Peyer's patch (tissue), 4 donors: Measurements from ENCODE around the gene IFNAR1.

ENCODE experiments used
- POLR2A ChIP-seq, 2 donors: fragments of 450-650 bp; IDR thresholded peaks; one replicate each; pipeline ENCODE4 v1.5.1; 2017; ENCODE audit warnings: antibody characterized with exemption in 2 of 2, mild to moderate bottlenecking in 2 of 2, moderate library complexity in 2 of 2
- TF ChIP-seq, protein P1 (sequence below), 6 experiments: fragments of 450-650 bp in 4 of 6; fragments of 200-600 bp in 2 of 6; sonication (generic) in 1 of 6; IDR thresholded peaks; one replicate each; pipeline ENCODE4 v1.5.1; 2017 to 2019; ENCODE audit warnings: antibody characterized with exemption in 6 of 6, mild to moderate bottlenecking in 3 of 6, moderate library complexity in 1 of 6

DNA sequence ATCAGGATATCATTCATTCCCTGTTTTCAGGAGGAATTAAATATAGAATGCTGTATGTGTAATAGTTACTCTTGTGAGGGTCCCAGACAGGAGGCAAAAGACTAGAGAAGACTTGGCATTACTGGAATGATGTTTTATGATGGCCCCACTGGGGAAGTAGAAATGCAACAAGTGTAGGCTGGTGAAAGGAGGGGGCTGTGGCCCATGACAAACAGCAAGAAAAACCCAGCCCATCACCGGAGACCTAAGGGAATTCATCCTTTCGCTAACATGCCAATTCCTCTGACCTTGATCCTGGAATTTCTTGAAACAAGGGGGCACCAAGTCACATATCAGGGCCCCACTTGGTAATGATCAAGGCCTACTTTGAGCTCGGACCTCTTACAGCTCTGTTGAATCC lies 72.9 kb downstream of the IFNAR1 start:
- no peak for TF ChIP-seq POLR2A (IDR thresholded peaks at IDR 0.05)
- TF ChIP-seq, protein P1, sequence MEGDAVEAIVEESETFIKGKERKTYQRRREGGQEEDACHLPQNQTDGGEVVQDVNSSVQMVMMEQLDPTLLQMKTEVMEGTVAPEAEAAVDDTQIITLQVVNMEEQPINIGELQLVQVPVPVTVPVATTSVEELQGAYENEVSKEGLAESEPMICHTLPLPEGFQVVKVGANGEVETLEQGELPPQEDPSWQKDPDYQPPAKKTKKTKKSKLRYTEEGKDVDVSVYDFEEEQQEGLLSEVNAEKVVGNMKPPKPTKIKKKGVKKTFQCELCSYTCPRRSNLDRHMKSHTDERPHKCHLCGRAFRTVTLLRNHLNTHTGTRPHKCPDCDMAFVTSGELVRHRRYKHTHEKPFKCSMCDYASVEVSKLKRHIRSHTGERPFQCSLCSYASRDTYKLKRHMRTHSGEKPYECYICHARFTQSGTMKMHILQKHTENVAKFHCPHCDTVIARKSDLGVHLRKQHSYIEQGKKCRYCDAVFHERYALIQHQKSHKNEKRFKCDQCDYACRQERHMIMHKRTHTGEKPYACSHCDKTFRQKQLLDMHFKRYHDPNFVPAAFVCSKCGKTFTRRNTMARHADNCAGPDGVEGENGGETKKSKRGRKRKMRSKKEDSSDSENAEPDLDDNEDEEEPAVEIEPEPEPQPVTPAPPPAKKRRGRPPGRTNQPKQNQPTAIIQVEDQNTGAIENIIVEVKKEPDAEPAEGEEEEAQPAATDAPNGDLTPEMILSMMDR (IDR thresholded peaks at IDR 0.05): no peak
